Measurements from ENCODE around the gene COL28A1. TPM values are rescaled to one million over a fixed set of nuclear protein-coding genes. Genes with fewer than 3 reads are reported as not detected.

COL28A1 gene
- total RNA-seq, 4 donors from 2014 or later, result 15.1 to 23.7 (median 18.3) TPM

DNA sequence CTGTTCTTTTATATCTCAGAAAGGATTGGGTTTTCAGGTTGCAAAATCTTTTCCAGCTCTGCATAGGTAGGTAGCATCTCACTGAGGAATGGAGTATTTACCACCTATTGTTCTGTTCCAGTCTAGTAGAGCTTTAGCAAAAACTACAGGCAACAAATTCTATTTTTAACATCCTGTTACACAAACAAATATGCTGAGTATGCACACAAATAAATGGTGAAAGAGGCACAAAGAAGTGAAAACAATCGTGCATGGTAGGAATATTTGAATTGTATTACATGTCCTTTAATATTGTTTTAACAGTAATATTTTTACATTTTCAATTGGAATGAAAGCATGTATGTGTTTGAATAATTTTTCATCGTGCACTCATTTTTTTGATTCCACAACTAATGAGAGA lies 16.5 kb upstream of the COL28A1 start:
- no peaks in the 10 kb centered on the region for H3K4me1 ChIP-seq
- H3K27ac ChIP-seq (replicated peaks in 1 of 4), result no peak overlapping the region
- H3K9me3 ChIP-seq, result no peaks in the 10 kb centered on the region
- intact Hi-C loops (cut with DNase I), result no loop called here
- peaks cover 0 to 14% (median 0%) of the 10 kb centered on the region in 4 donors for H3K36me3 ChIP-seq
- H3K4me3 ChIP-seq, result no peak overlapping the region
- no peak for DNase-seq (ENCODE audit: extremely low spot score)
- H3K27me3 ChIP-seq, result no peaks in the 10 kb centered on the region
- TF ChIP-seq, protein P1, sequence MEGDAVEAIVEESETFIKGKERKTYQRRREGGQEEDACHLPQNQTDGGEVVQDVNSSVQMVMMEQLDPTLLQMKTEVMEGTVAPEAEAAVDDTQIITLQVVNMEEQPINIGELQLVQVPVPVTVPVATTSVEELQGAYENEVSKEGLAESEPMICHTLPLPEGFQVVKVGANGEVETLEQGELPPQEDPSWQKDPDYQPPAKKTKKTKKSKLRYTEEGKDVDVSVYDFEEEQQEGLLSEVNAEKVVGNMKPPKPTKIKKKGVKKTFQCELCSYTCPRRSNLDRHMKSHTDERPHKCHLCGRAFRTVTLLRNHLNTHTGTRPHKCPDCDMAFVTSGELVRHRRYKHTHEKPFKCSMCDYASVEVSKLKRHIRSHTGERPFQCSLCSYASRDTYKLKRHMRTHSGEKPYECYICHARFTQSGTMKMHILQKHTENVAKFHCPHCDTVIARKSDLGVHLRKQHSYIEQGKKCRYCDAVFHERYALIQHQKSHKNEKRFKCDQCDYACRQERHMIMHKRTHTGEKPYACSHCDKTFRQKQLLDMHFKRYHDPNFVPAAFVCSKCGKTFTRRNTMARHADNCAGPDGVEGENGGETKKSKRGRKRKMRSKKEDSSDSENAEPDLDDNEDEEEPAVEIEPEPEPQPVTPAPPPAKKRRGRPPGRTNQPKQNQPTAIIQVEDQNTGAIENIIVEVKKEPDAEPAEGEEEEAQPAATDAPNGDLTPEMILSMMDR (IDR thresholded peaks at IDR 0.05), result no peak
- TF ChIP-seq POLR2A (IDR thresholded peaks at IDR 0.05; ENCODE audit: low read depth) (no peak), POLR2AphosphoS5 (IDR thresholded peaks at IDR 0.05) (no peak), EP300 (IDR thresholded peaks at IDR 0.05) (no peak)
- 93% methylated on average over 2 of the region's 2 CpGs for WGBS

DNA sequence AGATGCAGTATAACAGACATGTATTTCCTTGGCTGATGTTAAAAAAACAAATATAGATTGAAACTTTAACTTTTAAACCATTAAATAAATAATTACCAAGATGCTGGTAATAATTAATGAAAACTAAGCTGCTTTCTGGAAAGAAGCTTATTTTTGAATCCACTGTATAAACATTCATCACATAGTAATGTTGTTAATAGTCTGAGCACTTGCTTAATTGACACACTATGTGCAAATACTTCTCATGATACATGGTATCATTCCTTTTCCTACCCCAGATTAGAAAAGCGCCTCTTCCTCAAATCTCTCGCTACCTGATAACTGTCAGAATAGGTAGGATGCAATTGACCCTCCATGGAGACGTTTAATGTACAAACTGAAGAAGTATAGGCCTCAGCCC lies 15.0 kb upstream of the COL28A1 start:
- Histone ChIP-seq H3K9me3 (no peaks in the 10 kb centered on the region), H3K36me3 (peaks cover 0 to 12% (median 0%) of the 10 kb centered on the region in 4 donors), H3K27ac (replicated peaks in 1 of 4) (no peak overlapping the region), H3K4me3 (no peak overlapping the region), H3K4me1 (no peaks in the 10 kb centered on the region), H3K27me3 (no peaks in the 10 kb centered on the region)
- intact Hi-C loops (cut with DNase I), result no loop called here
- TF ChIP-seq POLR2A (IDR thresholded peaks at IDR 0.05; ENCODE audit: low read depth) (no peak), POLR2AphosphoS5 (IDR thresholded peaks at IDR 0.05) (no peak), EP300 (IDR thresholded peaks at IDR 0.05) (no peak)
- TF ChIP-seq, protein P1 (IDR thresholded peaks at IDR 0.05), result no peak
- 97% methylated on average over 3 of the region's 3 CpGs for WGBS
- DNase-seq (ENCODE audit: extremely low spot score), result no peak

GRCh38 chr7:7548407-7548806 lies 12.7 kb upstream of the COL28A1 start:
- Histone ChIP-seq H3K9me3 (no peaks in the 10 kb centered on the region), H3K27ac (replicated peaks in 1 of 4) (no peak overlapping the region), H3K4me3 (no peak overlapping the region), H3K4me1 (no peaks in the 10 kb centered on the region), H3K36me3 (peaks cover 0 to 12% (median 0%) of the 10 kb centered on the region in 4 donors), H3K27me3 (no peaks in the 10 kb centered on the region)
- TF ChIP-seq, protein P1 (IDR thresholded peaks at IDR 0.05), result no peak
- intact Hi-C loops (cut with DNase I), result no loop called here
- 88% methylated on average over 3 of the region's 3 CpGs for WGBS
- DNase-seq (ENCODE audit: extremely low spot score), result no peak

GRCh38 chr7:7542251-7542835 lies 6.7 kb upstream of the COL28A1 start:
- H3K27ac ChIP-seq (replicated peaks in 1 of 4), result no peak overlapping the region
- TF ChIP-seq EP300 (IDR thresholded peaks at IDR 0.05) (no peak), POLR2A (IDR thresholded peaks at IDR 0.05; ENCODE audit: low read depth) (no peak), POLR2AphosphoS5 (IDR thresholded peaks at IDR 0.05) (no peak)
- TF ChIP-seq, protein P1 (IDR thresholded peaks at IDR 0.05), result no peak
- 84% methylated on average over 4 of the region's 4 CpGs for WGBS
- H3K4me3 ChIP-seq, result no peak overlapping the region
- no peak for DNase-seq (ENCODE audit: extremely low spot score)
- no peaks in the 10 kb centered on the region for H3K4me1 ChIP-seq
- H3K9me3 ChIP-seq, result no peaks in the 10 kb centered on the region
- no peaks in the 10 kb centered on the region for H3K36me3 ChIP-seq
- H3K27me3 ChIP-seq, result no peaks in the 10 kb centered on the region
- intact Hi-C loops (cut with DNase I), result loop anchor here (5.0 kb wide), 2 partner anchors 115 to 440 kb away; no protein-coding TSS in a partner anchor

DNA sequence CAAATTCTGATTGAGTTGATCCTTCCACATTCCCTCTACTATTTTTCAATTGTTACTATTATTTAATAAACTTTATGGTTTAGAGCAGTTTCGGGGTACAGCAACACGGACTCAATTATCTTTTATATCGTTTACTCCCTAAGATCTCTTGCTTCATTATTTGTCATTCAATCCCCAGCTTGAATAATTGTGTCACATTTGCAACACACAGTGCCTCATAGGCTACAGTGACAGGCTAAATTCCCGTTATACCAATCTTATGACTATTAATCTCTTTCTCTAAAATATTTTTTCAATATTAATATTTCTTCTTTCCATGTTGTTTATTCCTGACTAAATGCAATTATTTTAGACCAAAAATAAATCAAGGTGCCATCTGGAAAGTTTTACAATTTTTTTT lies 4.0 kb upstream of the COL28A1 start:
- WGBS, result 80% methylated on average over 4 of the region's 4 CpGs
- no peak overlapping the region for H3K27ac ChIP-seq (replicated peaks in 1 of 4)

More for the DNA sequence above, 4.0 kb upstream of the COL28A1 start:
- Histone ChIP-seq H3K27me3 (no peaks in the 10 kb centered on the region), H3K9me3 (no peaks in the 10 kb centered on the region), H3K4me3 (no peak overlapping the region), H3K4me1 (no peaks in the 10 kb centered on the region), H3K36me3 (no peaks in the 10 kb centered on the region)
- TF ChIP-seq, protein P1 (IDR thresholded peaks at IDR 0.05), result no peak
- DNase-seq (ENCODE audit: extremely low spot score), result no peak
- intact Hi-C loops (cut with DNase I), result loop anchor here (5.0 kb wide), 2 partner anchors 112 to 437 kb away; no protein-coding TSS in a partner anchor
